NCI-H510A treated with DMSO at 0.1 percent for 48 hours (cell line): ENCODE results near the gene CD44.

Source experiments
- DNase-seq: peaks from one replicate; lab custom pipeline; 2025; lab: John Stamatoyannopoulos, UW

The CD44 gene

DNA sequence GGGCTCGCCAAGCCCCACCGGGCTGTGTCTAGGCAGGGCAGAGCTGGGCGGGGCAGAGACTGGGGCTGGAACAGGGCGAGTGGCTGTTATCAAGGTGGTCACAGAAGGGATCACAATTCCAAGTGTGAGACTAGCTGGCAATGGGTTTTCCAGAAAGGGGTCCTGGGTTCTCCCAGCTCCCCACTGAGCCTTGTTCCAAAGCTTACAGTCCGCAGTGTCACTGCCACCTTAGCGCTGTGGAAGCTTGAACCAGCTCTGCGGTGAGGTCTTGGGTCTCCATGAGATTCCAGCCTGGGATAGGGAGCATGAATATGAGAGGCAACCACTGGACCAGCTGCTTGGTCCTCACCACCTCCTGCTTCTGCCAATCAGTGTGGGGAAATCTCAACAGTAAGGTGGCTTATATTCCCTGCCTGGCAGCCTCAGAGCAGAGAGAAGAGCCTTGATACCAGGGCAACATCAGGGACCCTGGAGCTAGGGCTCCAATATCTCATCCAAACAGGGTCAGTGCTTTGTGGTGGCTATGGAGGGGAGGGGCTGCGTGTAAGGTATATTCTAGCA lies 831 bp downstream of the CD44 start:
- DNase-seq = no peak

DNA sequence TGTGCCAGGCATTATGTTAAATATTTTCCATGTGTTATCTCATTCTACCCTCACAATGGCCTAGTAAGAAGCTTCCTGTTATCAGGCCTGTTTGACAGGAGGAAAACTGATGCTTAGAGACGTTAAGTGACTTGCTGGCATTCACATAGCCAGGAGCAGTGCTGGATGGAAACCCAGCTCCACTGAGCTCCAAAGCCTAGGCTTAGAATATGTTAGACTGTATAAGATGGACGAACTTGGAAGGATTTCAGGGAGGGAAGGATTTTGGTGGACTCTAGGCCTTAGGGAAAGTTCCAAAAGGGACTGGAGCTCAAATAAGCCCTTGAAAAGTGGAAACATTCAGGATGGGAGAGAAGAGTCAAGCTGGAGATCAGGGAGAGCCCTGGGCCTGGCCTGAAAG lies 2.1 kb downstream of the CD44 start:
- no peak for DNase-seq

DNA sequence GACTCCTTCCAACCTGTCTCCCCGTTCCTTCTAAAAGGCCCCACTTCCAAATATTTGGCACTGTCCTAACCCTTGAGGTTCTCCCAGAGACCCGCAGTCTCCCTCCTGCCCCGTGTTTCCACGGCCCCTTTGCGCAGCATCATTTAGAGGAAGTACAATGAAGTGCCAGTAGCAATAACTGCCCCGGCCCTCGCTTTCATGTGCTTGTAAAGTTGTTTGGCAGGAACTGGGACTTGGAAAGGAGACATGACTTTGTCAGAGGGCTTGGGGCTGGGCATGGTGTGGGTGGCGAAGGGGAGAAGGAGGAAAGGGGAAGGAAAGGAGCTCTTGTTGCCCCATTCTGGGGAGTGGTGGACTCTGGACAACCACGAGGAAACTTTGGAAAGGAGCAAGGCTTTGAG lies 2.6 kb downstream of the CD44 start:
- no peak for DNase-seq

DNA sequence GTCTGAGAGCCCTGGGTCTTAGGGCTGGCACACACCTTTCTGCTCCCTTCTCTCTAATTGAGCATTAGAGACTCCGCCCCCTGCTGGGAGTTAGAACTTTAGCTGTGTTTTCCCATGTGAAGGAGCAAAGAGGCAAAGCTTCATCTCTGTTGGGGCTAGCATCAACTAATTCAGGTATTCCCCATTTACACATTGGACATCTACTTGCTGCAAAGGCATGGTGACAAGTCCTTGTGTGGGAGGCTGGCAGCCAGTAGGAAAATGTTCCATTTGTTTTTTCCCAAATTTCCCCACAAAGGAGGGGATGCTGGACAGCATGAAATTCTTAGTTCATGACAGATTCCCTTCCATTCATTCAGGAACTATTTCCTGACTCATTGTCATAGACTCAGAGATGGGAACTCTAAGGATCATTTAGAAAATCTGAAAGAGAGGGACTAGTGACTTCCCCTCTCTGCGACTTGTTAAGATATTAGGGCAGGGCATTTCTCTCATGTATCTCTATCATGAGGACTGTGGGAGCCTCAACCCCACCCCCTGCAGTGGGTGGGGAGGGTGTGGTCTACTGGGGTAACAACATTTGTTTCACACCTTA lies 3.6 kb downstream of the CD44 start:
- no peak for DNase-seq

DNA sequence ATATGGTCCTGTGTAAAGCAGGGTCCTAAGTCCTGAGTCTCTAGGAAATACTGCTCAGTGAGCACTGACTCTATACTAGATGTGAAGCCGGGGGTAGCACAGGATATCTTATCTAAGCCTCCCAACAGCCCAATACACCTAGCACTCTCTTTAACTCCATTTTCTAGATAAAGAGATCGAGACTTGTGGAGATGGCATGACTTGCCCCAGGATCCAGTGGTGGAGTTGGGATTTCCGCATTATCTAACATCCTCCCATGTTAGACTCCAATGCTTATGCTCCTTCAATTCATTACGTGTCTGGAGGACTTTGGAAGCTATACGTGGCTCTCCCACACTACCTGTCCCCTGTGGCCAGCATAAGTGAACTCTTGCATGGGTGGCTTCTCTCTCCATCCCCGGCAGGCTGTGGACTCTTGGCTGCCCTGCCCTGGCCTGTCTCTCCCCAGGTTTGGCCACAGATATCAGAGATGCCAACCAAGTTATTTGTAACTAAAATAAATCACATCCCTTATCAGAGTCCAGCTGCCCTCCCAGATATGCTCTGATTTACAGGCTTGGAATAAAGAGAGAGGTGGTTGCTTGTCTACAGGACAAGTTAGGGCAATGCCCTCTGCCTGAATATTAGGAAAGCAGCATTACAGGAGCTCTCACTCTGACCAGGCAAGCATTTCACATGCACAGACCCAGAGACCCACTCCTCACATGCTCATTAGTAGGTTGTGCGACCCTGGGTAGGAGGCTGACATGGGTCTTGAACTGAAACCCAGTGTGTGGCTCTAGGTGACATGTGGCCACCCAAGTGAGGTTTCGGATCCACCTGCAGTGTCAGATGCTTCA lies 4.5 kb downstream of the CD44 start:
- no peak for DNase-seq

DNA sequence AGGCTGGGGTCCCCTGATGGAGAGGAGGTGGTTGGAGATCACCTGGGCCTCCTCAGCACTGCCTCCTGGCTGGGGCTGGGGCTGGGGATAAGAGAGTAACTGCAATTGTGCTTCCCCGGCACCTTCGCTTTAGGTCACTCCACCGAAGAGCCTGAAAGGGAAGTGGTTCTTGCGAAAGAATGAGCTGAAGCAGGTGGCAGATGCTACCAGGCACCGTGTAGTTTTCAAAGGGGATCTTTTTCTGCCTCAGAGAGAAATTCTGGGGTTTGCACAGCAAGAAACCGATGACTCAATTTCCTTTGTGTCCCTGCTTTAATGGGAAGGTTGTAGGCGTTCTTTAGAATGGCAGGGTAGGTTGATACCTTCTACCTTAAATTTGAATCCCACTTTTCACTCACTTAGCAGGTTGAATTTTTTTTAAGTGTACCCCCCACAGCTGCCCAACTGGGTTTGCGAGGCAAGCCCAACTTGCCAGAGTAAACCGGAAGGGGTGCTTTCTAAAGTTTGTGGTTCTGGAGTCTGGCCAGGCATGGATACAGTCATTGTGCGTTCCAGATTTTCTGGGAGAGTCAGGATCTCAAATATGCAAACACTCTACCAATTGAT lies 5.3 kb downstream of the CD44 start:
- no peak for DNase-seq

DNA sequence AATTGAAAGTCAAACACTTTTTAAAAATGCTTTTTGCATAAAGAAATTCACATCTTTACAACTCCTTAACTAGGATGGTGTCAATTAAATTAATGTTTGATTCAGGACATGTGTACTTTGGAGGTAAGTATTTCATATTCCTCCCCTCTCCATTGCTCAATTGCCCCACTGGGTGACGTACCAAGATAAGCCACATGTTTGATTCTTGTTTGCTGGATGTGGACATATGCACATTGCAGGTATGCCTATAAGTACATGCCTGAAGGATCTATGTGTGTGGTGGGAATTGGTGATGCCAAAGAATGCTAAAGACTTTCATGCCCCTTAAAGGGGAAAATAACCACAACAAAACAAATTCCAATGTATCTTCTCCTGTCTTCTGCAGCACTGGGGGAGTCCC lies 5.8 kb downstream of the CD44 start:
- DNase-seq = no peak

DNA sequence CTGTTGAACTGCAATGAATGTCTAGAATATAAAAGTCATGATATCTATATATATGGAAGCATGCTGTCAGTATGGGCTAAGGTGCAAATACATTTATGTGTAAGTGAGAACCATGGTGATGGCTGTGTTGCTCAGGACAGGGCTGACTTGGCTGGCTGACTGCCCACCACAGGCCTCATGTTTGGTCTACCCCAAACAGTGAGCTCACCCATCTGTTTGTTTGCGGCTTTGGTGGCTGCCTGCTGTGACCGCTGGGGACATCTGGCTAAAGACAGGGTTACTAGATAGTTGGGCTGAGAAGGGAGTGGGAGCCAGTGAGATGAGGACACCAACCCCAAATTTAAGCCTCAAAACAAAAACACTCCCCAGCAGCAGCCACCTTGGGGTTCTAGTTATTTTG lies 6.3 kb downstream of the CD44 start:
- DNase-seq = no peak

DNA sequence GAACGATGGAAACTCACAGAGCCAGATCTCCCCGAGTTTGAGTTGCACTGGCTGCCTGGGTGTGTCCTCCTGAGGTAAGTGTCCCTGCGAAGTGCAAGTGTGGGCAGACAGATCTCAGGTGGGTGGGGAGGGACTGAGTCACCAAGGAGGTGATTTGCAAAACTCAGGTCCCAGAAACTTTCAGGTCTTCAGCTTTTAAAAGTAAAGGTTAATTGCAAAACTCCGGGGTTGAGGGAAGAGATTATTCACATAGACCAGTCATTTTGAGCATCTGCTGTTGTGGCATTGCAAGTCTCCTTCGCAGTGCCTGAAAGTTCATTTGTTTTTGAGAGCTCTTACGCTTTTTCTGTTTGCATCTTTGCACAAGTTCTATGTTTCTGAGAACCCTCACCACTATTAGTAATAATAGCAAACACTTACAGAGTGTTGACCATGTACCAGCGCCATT lies 7.1 kb downstream of the CD44 start:
- DNase-seq = no peak

DNA sequence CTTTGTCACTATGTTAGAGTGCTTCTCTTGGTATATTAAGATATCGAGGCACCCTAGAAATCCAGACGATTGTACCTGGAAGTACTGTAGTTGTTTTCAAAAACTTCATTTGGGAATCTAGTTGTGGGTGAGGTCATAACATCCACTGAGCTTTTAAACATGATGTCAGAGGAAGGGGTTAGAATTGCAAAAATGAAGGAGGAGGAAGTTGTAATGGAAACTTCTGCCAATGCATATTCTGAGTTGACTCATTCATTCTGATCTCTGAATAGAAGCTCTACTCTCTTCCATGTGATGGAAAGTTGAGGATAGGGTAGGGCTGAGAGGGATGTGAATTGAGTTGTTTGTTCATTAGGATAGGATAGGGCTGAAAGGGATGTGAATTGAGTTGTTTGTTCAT lies 7.7 kb downstream of the CD44 start:
- DNase-seq = no peak

DNA sequence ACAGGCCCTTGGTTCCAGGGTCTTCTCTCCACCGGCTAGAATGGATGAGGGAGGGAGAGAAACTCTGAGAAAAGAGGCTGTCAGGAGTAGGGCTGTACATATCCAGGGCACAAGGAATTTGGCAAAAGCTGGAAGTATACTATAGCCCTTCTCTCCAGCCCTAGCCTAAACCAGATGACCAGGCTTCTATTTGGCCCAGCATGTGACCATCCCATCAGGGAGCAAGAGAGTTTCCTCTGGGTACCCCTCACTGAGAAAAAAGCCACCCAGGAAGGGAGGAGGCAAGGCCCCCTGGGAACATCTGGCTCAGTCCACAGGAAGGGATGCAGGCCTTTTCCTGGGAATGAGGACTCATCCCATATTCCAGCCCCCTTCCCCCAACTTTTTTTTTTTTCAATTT lies 8.3 kb downstream of the CD44 start:
- no peak for DNase-seq

DNA sequence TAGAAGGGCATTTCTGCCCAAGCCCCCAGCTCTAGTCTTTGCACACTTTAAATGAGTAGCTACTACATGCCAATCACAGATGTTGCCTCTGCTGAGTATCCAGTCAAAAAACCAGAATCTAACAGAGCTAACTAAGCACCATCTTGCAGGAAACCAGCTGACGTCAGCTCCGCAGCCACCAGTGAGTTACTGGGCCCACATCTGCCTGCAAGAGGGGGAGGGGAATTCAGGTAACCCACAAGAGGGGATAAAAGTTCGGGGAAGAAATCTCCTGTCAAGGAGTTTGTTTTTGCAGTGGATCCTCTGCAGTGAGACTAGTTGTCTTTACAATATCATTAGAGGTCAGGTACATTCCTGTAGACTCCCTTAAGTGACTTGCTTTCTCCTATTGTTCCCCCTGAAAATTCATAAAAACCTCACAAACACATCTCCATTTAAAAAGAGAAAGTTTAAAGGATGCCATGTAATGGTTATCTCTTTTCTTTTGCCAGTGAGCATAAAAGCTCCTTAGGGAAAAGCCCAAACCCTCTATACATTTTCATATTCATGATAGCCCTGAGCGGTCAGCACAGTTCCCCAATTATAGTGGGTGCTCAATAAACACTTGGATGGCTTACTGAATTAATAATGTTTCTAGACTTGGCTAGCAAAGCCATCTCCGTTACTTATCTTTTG lies 9.3 kb downstream of the CD44 start:
- no peak for DNase-seq

DNA sequence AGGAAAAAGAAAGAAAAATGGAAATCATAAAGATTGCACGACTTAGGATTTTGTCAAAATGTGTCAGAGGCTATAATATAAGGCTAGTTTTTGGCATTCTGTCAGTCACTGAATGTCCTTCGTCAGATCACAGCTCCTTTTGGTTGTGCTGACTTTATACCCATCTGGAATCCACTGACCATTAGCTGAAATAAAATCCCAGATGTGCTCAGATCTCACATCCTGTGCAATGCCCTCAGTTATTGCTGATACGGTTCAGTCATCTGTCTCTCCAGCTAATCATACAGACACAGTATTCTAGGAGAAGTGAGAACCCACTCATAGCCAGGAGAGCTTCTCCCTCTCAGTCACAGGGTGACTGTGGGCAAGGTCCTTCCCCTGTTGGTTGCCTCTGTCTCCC lies 11.5 kb downstream of the CD44 start:
- no peak for DNase-seq

DNA sequence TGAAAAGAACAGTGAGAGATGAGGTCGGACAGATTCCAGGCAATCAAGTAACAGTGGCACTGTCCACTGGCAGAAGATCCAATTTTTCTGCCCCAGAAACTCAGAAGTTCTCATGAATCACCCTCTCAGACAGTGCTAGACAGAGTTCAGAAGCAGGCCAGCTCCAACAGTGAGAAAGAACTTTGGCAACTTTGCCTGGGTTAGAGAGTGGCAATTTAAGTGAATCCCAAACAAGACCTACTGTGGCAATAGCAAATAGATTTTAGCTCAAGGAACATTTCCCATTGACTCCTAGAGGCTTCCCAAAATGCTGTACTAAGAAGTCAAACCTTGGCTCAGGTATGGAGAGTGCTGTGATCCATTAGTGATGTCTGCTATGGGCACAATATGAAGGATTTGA lies 12.3 kb downstream of the CD44 start:
- no peak for DNase-seq

DNA sequence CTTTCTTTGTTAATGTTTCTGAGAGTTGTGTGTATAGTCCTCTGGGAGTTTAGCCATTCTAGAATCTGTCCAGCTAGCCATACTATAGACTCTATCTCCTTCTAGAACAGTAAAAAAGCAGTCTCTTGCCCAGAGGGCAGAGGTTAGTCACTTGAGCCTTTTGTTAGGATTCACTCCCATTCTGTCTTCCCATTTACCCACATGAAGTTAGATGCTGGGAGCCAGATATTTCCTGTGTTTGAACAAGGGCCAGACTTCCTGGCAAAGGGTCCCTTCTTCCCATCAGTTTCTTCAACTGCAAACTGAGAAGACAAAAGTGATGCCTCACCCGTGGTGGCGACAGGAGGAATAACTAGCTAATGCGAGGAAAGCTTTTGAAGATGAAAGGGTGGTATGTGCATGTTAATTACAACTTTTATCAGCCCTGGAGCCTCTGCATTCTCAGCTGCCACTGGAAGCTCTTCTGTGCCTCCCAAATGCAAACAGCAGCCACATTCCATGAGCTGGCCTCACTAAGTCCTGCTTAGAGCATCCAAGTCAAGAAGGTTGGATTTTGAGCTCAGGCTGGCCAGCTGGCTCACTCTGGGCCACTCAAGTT lies 12.8 kb downstream of the CD44 start:
- no peak for DNase-seq

DNA sequence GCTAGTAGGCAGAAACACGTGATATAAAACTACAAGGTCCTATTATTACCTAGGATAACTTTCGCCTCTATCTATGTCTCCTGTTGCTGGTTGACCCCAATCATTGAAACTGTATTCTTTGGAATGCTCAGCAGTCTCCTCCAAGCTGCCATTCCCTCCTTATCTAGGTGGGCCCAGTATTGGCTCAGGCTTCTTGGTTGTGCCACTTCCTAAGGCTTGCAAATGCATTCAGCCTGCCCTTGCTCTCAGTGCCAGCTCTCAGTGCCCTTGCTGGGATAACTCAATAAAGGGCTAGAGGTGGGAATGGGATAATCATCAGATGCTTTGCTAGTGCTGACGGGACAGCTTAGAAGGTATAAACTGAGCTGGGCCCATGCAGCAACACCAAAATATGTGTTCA lies 13.6 kb downstream of the CD44 start:
- no peak for DNase-seq

DNA sequence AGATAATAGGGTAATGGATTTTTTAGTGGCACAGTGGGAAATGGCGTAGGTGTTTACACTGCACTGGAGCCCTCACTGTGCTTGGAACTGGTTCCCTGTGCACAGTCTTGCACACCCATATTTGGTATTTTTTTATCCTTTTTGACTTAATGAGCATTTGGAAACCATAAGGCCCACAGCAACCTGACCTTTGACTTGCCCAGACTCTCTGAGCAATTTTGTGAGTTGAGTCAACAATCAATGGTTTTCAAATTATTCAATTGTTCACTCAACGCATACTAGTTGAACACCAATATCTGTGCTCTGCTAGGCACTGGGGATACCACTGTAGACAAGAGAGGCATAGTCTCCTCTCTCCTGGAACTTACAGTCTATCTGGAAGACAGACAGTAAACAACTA lies 14.3 kb downstream of the CD44 start:
- no peak for DNase-seq

DNA sequence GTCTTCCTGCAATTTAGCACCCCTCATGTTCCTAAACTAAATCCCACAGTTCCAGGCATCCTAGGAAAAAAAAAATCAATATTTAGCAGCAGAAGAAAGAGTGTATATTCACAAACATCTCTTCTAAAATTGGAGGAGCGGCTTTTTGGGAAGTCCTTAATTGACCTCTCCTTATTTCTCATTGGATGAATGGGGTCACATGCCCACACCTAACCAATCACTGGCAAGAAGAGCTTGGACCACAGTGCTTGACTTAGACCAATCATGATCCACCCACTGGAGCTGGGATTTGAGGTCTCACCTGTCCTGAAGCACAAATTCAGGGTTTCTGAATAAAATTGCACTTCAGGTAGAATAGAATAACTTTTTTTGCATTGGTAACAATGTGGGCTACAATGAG lies 16.0 kb downstream of the CD44 start:
- no peak for DNase-seq

DNA sequence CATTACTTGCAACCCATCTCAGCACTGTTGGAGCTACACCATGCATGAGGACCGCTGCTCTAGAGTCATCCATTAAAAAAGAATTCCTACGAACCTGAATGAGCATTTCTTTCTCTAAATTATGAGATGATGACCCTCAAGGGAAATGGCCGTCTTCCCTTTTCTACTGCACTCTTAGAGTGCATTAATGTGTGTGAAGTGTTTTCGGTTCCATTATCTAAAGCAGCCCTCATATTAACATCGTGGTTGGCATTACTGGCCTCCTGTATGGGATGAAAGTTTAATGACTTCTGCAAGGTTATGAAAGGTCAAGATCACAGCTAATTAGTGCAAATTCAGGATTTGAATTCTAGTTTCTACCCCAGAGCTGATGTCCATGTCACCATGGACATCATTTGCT lies 16.7 kb downstream of the CD44 start:
- DNase-seq = no peak

DNA sequence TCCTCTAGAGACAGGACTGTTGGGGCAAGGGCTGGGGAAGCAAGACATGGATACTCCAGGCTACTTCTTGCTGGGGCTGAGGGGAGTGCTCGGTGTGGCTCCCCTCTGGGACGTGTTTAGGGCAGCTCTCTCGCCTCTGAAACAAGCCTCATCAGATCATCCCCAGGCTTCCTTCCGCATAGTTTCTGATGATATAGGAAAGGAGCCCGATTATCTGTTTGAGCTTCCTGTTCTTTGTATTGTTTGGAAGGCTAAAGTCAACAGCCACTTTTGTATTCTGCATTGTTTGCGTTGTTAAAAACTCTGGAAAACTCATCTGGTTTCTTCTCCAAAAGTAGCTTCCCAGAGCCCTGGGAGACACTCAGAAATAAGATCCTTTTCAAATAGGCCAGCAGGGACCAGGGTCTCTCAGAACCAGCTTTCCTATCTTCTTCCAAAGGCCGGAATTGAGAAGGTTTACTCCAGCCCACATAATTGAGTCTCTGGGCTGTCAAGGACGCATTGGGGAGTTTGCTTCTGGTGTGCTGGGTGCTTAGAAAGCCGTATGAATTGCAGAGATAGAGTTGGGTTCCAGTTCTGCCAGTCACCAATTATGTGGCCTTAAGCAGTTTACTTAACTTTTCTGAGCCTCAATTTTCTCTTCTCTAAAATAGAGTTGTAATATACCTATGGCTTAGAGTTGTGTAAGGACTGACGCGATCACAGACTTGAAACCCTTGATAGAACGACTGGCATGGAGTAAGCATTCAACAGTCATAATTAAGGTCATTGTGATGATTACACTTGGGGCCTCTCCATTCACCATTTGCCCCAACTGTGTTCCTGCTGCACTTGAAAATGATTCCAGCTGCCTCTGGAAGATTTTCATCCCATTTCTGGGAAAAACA lies 19.1 kb downstream of the CD44 start:
- DNase-seq = no peak
